Cortex of kidney (tissue), 1 donor: ENCODE measurements around the gene NKX2-4.
"Not testable (repeated sequence)": the region's sequence is repeated elsewhere in the genome, so short reads cannot be mapped to it uniquely, and the experiment has no call there.

ENCODE experiments used
- DNase-seq: peaks from one replicate; lab custom pipeline; 2025; lab: John Stamatoyannopoulos, UW

Gene NKX2-4

GRCh38 chr20:21397341-21398108 lies at the start of gene NKX2-4:
NKX2-4 (minus strand) TSS chr20:21397526; CDS start chr20:21397399, 127 bp downstream.
- DNase-seq, result no peak

DNA sequence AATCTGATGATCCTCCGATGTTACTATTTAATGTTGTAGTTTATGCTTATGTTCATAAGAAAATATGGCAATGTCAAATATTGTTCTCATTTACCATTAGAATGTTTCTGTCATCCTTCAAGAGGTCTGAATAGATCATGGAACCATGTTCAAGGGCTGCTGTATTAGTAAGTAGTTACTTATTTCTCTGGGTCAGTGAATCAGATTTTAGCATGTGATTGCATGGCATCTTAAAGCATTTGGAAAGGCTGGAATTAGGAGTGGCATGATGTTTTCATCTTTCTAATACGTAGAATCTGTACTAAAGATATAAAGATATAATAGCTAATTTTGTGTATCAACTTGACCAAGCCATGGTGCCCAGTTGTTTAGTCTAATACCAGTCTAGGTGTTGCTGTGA lies 40.5 kb upstream of the NKX2-4 start:
- DNase-seq, result no peak

GRCh38 chr20:21437248-21437647 lies 39.9 kb upstream of the NKX2-4 start:
- DNase-seq, result no peak

DNA sequence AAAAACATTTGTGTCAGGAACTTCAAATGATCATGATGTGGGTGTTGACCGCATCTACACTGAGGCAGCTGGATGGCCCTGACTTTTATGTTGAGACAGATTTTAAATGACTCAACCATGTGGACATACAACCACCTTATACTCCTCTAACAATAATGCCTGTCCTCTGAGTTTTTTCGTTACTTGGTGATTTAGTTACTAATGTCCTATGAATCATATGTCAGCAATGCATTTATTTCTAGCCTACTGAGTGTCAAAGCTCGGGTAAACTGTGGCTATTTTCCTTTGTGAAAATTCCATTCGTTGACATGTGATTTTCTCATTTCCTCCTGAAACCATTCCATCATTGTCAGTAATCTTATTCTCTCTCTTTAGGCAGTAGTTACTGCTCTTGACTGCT lies 38.9 kb upstream of the NKX2-4 start:
- no peak for DNase-seq

DNA sequence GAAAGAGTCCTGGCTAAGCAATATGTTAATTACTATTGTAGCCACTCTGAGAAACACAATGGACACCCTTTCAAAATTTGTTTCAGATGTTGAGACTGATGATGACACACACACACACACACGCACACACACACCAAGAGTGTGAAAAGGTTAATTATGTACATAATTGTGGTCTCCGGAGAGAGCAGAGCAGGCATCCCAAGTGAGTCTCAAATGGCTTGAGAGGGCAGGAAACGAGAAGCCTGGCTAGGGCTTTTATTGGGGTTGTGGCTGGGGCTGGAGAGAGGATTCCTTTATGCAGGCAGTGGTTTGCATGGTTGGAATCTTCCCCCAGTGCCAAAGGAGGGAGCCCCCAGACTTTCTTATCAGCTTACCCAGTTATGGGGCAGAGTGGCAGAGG lies 38.2 kb upstream of the NKX2-4 start:
- DNase-seq, result no peak

DNA sequence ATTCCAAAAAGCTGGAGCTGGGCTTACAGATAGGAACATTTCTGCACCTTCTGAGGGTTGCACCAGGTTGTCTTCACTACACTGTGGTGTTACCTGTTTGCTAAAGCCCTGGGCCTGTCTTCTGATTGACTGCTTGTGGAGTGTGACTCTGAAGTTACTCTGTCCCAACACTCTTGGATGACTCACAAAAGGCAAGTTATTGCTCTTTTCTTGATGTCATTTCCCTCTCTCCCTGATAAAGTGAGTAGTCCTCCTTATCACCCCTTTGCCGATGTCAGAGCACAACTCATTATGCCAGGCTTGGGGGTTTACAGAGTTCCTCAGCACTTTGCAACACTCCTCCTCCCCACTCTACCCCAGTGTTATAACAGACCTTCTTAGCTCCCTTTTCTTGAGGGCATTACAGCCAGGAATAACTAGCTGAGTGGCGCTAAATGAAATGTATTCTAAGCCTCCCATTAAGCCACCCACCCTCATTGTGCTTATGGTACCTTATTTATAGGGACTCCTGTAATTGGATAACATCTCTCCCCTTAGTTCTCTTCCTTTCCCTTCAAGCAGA lies 36.1 kb upstream of the NKX2-4 start:
- DNase-seq, result no peak

- DNase-seq, result no peak
These were observed 35.6 kb upstream of the NKX2-4 start for GRCh38 chr20:21432911-21433310.

GRCh38 chr20:21430020-21430419 lies 32.7 kb upstream of the NKX2-4 start:
- no peak for DNase-seq

GRCh38 chr20:21424846-21425245 lies 27.5 kb upstream of the NKX2-4 start:
- DNase-seq, result no peak

- not testable (repeated sequence) for DNase-seq
These were observed 26.4 kb upstream of the NKX2-4 start for GRCh38 chr20:21423712-21424111.

DNA sequence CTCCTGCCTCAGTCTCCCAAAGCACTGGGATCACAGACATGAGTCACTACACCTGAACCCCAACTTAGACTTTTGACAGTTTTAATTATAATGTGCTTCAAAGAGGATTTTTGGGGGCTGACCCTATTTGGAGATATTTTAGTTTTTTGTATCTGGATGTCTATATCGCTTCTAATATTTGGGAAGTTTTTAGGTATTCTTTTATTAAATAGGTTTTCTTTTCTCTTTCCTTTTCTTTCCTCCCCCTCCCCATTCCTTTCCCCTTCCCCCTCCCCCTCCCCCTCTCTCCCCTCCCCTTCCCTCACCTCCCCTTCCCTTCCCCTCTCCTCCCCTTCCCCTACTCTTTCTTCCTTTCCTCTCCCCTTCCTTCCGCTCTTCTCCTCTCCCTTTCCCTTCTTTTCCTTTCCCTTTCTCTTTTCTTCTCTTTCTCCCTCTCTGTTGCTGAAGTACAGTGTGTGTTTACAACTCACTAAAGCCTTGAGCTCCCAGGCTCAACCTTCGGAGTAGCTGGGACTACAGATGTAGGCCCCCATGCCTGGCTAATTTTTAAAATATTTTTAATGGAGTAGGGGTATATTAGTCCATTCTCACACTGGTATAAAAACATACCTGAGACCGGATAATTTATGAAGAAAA lies 24.4 kb upstream of the NKX2-4 start:
- DNase-seq, result no peak

DNA sequence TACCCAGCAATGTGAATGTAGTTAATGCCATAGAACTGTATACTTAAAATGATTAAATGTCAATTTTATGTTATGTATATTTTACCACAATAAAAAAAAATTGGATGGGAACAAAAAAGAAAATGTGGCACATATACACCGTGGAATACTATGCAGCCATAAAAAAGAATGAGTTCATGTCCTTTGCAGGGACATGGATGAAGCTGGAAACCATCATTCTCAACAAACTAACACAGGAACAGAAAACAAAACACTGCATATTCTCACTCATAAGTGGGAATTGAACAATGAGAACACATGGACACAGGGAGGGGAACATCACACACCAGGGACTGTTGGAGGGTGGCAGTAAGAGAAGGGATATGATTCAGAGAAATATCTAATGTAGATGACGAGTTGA lies 21.8 kb upstream of the NKX2-4 start:
- not testable (repeated sequence) for DNase-seq

GRCh38 chr20:21413996-21414395 lies 16.7 kb upstream of the NKX2-4 start:
- DNase-seq, result not testable (repeated sequence)

- DNase-seq, result no peak
These were observed 14.4 kb upstream of the NKX2-4 start for GRCh38 chr20:21411725-21412124.

DNA sequence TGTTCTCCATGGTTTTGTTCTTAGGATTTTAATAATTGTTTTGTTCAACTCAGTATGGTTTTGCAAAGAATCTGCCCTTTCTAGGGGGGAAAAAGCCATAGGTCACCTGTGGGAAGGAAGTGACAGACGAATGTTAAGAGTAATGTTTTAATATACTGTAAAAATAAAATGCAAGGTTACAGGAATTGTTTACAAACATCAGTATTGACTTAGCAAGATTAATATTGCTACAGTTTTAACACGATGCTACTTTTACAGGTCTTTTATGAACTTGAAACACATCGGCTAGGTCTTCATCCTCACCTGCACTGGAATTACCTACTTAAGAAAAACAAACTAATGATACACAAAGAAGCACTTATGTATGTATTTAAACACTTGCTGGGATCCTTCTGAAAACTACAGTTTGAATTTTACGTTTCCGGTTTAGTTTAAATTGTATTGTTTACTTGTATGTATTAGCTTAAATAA lies 1.7 kb upstream of the NKX2-4 start:
- DNase-seq, result no peak

- DNase-seq, result no peak
These were observed 1.0 kb upstream of the NKX2-4 start for GRCh38 chr20:21398109-21399004.

- DNase-seq, result no peak
These were observed 556 bp downstream of the NKX2-4 start for GRCh38 chr20:21396599-21397340.

DNA sequence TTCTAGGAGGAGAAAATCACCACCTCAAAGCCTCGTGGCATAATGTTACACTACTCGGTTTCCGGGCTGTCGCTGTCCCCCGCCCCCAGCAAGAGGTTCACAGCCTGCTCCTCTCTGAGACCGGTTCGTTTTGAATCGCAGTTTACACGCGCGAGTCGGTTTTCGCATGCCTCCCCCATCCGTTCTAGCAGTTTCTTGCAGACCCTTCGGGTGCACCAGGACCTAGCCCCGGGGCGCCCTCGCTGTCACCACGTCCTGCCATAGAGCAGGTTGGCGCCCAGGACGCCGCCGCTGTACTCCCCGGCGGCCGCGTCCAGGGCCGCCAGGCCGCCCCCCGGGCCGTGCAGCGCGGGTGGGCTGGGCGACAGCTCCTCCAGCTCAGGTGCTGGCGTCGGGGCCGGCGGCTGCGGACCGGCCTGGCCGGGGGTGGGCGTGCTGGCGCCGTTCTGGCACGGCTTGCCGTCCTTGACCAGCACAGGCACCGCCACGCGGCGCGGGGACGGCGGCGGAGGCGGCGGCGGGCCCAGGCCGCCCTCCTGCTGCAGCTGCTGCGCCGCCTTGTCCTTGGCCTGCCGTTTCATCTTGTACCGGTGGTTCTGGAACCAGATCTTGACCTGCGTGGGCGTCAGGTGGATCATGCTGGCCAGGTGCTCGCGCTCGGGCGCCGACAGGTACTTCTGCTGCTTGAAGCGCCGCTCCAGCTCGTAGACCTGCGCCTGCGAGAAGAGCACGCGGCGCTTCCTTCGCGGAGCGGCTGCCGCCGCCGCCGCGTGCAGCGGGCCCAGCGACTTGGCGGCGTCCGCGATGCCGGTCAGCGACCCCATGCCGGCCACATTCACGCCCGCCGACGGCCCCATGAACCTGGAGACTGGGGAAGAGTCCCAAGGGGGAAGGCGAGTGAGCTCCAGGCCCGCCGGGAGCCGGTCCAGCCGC lies 1.4 kb downstream of the NKX2-4 start:
- DNase-seq, result no peak

DNA sequence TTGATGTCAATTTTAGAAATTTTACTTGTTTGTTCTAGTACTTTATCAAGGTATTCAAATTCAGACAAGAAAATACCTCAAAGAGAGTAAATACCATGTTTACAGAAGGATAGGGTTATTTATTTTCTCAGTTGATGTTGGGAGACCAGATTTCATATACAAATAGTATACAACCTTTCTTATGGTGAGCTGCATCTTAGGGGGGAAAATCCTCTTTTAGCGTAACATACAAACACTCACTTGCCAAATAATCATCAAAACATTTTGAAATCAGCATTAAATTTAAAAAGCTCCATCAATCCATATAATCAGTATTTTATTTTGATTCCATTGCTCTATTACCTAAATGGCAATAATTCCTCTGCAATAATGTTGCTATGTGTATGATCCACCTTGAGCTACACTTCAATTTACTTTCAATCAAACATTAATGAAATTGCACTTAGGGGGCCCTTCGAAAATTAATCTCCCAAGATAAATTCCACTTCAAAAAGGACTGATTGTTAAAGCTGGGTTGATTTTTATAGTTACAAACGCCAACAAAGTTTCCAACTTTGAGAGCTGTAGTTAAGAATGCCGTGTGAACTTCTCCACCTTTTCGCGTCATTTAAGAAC lies 2.2 kb downstream of the NKX2-4 start:
- no peak for DNase-seq

DNA sequence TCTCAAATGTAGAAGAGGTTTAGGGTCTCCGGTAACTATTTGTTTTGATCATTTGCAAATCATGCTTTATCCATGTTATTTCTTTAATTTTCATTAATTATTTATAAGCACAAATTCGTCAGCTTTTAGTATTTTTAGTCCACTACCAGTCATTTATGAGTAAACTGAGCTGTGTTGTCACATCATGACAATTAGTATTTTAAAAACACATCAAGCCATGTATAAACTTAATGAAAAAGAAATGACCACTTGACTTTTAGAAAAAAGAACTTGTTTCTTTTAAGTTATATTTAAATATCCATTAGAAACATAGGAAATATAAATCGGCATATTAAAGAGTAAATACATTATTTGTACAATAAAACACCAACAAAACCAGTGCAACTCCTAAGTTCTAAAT lies 2.8 kb downstream of the NKX2-4 start:
- no peak for DNase-seq
